Stimulated activated naive CD4-positive, alpha-beta T cell (primary cell): ENCODE data around the gene RPTN.
A peak's percentile ranks its signal among the peaks of the same experiment; 100 is the strongest.

Experiments used
- DNase-seq, 6 experiments: peaks; one replicate each; lab custom pipeline; 2025; lab: John Stamatoyannopoulos, UW

The RPTN gene

DNA sequence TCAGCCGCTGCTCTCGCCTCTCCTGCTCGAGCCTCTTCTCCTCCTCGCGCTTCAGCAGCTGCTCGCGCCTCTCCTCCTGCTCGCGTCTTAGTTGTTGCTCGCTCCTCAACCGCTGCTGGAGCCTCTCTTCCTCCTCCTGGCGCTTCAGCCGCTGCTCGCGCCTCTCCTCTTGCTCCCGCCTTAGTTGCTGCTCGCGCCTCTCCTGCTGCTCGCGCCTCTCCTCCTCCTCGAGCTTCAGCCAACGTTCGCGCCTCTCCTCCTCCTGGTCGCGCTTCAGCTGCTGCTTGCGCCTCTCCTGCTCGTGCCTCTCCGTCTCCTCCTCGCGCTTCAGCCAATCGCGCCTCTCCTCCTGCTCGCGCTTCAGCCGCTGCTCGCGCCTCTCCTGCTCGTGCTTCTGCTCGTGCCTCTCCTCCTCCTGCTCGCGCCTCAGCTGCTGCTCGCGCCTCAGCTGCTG is 47.5 kb downstream of the RPTN start:
- DNase-seq = no peak

DNA sequence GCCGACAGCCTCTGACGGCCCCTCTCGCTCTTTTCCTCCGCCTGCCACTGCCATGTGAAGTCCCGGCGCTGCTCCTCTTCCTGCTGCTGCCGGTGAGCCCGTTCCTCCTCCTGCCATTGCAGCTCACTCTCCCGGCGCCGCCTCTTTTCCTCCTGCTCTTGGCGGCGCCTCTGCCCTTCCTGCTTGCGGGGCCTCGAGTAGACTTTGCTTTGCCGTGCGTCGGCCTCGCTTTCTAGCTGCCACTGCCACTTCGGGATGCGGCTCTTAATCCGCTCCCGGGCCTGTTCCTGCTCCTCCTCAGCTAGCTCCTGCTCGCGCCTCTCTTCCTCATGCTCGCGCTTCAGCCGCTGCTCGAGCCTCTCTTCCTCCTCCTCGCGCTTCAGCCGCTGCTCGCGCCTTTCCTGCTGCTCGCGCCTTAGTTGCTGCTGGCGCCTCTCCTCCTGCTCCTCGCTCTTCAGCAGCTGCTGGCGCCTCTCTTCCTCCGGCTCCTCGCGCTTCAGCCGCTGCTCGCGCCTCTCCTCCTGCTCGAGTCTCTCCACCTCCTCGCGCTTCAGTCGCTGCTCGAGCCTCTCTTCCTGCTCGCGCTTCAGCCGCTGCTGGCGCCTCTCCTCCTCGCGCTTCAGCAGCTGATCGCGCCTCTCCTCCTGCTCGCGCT is 48.0 kb downstream of the RPTN start:
- DNase-seq = peak in 2 of 6 experiments; percentile 19 to 20

DNA sequence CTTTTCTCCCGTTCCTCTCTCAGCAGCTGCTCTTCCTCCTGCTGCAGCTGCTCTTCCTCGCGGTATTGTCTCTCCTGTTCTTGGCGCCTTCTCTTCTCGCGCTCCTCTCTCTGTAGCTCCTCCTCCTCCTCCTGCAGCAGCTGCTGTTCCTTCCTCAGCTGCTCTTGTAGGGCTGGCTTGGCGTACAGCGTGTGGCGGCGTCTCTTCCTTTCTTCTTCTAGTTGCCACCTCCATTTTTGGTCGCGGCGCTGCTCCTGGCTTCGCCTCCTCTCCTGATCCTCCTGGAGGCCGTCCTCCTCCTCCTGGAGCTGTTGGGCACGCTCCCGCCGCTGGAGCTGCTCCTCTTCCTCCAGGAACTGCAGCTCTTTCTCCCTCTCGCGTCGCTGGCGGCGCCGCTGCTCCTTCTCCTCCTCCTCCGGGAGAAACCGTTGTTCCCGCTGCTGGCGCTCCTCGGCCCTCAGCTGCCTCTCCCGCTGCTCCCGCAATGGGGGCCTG is 48.6 kb downstream of the RPTN start:
- DNase-seq = peak in 2 of 6 experiments; percentile 4 to 5

DNA sequence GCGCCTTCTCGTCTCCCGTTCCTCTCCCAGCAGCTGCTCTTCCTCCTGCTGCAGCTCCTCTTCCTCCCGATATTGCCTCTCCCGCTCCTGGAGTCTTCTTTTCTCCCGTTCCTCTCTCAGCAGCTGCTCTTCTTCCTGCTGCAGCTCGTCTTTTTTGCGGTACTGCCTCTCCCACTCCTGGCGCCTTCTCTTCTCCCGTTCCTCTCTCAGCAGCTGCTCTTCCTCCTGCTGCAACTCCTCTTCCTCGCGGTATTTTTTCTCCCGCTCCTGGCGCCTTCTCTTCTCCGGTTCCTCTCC is 49.1 kb downstream of the RPTN start:
- no peak for DNase-seq

DNA sequence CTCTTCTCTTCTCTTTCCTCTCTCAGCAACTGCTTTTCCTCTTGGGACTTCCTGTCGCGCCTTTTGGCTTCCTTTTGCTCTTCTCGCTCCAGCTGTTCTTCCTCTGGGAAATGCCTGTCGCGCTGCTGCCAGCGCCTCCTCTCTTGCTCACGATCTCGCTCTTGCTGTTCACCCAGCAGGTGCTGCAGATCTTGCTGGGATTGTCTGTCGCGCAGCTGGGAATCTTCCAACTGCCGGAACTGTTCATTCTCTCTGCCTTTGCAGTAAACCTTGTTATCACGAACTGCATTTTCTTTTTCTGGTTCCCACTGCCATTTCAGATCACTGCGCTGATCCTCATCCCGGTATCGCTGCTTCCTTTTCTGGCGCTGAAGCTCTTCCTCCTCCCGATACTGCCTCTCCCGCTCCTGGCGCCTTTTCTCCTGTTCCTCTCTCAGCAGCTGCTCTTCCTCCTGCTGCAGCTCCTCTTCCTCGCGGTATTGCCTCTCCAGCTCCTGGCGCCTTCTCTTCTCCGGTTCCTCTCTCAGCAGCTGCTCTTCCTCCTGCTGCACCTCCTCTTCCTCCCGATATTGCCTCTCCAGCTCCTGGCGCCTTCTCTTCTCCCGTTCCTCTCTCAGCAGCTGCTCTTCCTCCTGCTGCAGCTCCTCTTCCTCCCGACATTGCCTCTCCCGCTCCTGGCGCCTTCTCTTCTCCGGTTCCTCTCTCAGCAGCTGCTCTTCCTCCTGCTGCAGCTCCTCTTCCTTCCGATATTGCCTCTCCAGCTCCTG is 49.6 kb downstream of the RPTN start:
- peak in 1 of 6 experiments; percentile 4 for DNase-seq

DNA sequence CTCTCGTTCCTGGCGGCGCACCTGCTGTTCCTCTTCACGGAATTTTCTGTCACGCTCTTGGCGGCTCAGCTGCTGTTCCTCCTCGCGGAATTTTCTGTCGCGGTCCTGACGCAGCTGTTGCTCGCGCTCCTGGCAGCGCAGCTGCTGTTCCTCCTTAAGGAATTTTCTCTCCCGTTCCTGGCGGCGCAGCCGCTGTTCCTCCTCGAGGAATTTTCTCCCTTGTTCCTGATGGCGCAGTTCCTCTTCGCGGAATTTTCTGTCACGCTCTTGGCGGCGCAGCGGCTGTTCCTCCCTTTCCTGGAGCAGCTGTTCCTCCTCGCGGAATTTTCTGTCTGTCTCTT is 50.2 kb downstream of the RPTN start:
- no peak for DNase-seq

DNA sequence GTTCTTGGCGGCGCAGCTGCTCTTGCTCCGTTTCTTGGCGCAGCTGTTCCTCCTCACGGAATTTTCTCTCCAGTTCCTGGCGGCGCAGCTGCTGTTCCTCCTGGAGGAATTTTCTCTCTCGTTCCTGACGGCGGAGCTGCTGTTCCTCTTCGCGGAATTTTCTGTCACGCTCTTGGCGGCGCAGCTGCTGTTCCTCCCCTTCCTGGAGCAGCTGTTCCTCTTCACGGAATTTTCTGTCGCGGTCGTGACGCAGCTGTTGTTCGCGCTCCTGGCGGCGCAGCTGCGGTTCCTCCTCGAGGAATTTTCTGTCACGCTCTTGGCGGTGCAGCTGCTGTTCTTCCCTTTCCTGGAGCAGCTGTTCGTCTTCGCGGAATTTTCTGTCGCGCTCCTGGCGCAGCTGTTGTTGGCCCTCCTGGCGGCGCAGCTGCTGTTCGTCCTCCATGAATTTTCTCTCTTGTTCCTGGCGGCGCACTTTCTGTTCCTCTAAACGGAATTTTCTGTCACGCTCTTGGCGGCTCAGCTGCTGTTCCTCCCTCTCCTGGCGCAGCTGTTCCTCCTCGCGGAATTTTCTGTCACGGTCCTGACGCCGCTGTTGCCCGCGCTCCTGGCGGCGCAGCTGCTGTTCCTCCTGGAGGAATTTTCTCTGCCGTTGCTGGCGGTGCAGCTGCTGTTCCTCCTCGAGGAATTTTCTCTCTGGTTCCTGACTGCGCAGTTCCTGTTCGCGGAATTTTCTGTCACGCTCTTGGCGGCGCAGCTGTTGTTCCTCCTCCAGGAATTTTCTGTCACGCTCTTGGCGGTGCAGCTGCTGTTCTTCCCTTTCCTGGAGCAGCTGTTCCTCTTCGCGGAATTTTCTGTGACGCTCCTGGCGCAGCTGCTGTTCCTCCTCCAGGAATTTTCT is 50.8 kb downstream of the RPTN start:
- no peak for DNase-seq

DNA sequence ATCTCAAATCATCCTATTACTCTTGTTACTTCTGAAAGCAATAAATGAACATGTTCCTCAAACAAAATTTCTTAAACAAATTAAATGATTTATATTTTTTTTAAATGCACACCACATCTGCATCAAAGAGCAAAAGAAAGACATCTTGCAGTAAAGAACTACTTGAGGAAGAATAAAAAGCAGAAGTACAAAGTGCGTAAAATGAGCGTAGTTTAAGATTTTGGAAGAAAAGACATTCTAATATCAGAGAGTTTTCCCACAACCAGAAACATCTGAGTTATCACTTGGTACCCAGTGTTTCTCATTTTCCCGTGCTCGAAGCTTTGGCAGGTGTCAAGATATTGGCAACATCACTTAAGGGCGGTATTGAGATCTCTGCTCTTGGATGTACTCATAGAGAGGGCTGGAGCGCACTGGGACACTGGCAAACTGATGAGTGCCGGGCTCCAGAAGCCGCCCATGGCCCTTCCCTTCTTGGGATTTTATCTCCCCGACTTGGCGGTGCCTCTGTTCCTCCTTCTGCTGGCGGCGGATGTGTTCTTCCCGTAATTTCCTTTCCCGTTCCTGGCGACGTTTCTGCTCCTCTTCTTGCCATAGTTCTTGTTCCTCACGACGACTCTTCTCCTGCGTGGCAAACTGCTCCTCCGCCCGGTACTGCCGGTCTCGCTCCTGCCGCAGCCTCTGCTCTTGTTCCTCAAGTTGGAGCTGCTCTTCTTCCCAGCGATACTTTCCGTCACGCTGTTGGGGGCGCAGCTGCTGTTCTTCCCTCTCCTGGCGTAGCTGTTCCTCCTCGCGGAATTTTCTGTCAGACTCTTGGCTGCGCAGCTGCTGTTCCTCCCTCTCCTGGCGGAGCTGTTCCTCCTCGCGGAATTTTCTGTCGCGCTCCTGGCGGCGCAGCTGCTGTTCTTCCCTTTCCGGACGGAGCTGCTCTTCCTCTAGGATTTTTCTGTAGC is 51.7 kb downstream of the RPTN start:
- no peak for DNase-seq

DNA sequence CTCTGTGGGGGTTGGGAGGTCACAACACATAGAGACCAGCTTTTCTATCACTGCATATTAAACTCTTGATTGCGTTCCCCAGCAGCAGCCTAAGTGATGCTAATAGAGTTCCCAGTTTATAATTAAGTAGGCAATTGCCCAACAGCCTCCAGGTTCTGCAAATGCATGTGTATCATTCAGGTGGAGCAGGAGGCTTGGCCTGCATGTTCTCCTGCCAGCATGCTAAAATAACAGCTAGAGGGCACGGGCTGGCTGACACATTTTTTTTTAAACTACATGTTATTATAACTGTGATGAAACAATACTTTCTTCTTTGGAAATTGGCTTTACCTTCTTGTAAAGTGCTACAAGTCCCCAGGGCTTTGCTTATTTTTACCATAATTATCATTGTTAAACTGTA is 54.2 kb downstream of the RPTN start:
- DNase-seq = no peak
